Measurements from ENCODE around the gene DFFA. TPM values are rescaled to one million over a fixed set of nuclear protein-coding genes. Genes with fewer than 3 reads are reported as not detected.

The DFFA gene, protein sequence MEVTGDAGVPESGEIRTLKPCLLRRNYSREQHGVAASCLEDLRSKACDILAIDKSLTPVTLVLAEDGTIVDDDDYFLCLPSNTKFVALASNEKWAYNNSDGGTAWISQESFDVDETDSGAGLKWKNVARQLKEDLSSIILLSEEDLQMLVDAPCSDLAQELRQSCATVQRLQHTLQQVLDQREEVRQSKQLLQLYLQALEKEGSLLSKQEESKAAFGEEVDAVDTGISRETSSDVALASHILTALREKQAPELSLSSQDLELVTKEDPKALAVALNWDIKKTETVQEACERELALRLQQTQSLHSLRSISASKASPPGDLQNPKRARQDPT
- total RNA-seq = 31.6 TPM

DNA sequence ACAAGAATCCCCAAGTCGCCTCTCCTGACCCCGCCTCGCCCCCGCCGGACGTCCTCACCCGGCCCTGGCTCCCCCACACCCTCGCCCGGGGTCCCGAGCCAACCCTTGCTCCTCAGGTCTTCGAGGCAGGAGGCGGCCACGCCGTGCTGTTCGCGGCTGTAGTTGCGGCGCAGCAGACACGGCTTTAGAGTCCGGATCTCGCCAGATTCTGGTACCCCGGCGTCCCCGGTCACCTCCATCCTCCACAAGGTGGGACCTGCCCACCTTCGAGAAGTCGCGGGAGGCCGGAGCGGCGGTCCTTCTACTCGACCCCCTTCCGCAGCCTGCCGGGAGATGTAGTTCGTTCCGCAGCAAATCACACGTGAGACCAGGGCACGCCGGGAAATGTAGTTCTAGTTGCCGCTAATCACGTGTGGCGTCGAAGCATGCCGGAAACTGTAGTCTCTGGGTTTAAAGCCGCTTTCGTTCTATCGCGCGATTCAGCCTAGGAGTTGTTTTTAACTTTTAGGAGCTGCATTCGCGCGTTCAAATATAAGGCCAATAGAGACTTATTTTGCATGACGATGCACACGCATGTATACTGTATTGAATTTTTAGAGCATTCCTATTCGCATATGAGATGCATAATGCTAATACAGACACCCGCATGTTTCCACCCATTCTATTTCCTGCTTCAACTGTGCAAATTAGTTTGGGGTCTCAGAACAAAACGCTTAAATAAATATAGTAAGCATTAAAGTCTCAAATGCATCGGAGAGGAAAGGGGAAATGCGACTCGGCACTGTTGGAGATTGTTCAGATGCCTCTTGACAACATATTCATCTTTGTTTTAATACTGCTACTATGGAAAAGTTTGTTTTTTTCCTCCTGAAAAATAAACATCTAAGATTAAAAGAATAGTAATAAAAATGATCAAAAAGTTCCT lies at the start of gene DFFA:
Gene DFFA (minus strand): TSS at position 310 of the 925 bp plus-strand sequence. CDS start 71 bp downstream, at position 239.
- ATAC-seq = peak; percentile 88

DNA sequence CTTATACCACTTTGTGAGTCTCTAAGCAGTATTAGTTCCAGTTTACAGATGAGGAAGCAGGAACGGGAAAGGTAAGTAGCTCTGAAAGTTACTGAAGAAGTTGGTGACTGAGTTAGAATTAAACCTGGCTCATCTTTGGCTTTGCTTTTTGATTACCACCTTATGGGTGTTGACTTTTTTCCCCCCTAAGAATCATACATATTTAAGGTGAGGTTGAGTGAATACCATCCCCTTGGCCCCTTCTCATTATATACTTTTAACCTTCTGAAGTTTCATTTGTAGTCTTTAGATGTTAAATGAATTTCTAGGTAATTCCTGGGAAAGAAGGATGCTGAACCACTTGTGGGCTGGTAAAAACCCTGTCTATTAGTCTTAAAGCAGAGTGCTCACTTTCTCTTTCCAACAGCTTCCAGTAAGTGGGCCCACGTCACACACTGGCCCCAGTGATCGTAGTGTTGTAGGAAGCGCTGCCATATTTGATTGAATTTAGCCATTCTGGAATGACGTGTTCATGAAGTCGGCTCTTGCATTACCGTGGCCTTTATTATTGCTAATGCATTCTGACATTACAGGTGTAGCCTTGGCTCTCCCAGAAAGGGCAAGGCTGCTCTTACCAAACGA lies 49.3 kb upstream of the DFFA start:
- no peak for ATAC-seq

DNA sequence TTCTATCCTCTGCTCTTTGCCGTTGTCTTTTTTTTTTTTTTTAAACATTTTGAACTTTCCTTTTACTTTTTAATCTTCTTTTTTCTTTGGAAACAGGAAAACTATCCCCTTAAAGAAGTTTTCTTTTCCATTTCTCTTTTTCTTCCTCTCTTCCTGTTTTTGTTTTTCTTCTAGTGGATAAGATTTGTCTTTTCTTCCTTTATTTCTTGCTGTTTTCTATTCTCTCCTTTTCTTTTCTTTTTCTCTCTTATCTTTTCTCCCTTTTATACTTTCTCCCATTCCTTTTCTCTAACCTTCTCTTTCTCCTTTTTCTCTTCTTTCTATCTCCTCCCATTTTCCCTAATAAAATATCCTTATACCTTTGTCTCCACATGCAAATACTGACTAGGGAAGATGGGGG lies 48.6 kb upstream of the DFFA start:
- no peak for ATAC-seq

DNA sequence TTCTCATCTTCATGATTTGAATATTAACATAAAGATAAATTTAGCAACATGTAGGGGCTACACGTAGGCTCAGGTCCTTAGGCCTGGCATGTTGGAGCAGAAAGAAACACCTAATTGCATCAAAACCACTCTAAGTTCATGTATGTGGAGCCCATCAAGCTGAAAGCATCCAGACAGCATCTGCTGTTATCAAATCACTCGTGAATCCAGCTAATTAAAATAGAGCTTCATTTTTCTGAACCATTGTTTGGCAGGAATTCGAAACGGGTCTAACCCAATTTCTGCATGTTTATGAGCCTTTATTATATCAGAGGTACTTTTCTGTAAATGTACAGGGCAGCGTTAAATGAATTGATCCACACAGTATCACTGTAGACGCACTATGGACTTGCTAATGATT lies 48.2 kb upstream of the DFFA start:
- no peak for ATAC-seq

DNA sequence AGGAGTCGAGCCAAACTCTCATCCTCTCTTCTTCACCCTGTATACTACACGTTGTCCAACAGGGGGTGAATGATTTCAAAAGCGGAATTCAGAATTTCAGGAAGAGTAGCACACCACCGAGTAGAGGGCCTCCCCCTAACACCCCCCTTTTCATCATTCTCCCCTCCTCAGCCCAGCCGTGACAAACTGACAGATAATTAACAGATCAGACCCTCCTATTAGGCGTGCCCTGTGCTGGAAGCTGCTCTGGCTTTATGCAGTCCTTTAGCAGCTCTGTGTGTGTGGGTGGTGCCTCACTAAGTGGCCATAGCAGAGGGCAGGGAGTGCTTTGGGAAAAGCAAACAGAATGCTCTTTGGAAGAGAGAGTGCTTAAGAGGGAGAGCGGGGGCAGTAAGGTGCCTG lies 46.7 kb upstream of the DFFA start:
- no peak for ATAC-seq

DNA sequence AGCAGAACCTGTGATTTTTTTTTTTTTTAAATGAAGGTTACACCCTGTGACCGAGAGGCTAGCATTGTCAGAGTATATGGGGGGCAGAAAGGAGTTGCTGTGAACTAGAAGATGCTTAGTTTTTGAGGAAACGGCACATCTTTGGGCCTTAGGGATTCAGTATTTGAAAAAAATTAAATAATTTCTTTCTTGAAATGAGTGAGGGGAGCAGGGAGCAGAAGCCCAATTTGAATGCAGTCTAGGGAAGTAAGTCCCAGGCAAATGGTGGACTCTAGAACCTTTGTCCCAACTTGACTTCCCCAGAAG lies 45.3 kb upstream of the DFFA start:
- no peak for ATAC-seq

DNA sequence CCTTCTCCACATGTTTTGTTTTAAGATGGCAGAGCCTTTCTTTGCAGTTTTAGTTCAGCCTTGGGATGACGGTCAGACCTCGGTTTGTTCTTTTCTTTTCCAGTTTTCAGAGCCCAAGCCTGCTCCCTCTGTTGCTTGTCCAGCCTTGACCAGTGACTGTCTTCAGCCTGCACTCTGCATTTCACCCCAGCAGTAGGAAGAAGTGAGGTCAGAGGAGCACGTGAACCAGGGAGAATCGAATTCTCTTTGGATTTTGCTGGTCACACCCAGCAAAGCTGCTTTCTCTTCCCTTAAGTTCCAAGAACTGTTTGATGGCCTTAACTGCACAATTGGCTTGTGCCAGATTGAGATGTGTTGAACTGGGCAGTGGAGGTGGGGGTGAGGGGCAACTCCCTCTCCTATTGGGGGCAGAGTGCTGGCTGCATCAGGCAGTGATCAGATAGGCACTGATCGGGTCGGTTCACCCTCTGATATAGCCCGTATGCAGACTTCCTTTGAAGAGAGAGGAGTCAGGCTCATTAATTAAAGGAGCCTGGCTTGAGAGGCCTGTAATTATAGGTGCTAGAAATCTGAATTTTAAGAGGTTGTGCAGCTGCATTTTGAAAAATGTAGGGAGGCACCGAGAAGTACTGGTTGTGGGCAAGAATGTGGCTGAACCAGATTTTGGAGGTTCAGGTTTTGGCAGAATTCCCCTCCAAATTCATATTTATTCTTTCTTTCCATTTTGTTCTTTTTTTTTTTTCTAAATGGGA lies 44.8 kb upstream of the DFFA start:
- peak; percentile 25 for ATAC-seq

DNA sequence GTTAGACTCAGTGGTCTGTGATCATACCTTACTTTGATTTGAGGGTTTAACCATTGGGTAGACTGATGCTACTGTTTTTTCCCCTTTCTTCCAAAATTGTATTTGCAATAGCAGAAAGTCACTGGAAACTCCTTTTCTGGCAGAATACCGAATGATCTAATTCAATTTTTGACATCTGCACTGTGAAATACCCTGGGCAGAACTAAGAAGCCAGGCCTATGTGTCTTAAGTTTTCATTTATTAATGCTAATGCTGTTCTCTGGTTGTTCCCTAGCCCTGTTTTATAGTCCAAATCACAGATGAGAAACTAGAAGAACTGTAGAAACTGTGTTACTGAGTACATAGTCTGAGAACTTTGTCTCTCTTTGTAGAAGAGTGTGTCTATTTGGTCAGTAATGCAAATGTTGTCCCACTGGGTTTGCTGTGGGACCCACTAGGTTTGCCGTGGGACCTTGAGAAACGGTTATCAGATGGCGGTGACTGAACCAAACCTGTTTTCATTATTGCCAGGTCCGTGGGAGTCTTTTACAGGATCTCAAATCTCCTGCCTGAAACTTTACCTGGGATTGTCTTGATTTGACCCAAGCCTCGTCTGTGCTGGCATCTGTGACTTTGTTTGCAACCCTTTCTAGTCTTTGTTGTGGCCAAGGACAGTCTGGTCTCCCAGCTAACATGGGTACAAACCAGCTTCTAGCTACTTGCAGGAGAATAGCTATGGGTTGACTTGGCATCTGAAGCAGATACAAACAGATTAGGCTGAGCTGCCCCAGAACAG lies 43.8 kb upstream of the DFFA start:
- no peak for ATAC-seq

DNA sequence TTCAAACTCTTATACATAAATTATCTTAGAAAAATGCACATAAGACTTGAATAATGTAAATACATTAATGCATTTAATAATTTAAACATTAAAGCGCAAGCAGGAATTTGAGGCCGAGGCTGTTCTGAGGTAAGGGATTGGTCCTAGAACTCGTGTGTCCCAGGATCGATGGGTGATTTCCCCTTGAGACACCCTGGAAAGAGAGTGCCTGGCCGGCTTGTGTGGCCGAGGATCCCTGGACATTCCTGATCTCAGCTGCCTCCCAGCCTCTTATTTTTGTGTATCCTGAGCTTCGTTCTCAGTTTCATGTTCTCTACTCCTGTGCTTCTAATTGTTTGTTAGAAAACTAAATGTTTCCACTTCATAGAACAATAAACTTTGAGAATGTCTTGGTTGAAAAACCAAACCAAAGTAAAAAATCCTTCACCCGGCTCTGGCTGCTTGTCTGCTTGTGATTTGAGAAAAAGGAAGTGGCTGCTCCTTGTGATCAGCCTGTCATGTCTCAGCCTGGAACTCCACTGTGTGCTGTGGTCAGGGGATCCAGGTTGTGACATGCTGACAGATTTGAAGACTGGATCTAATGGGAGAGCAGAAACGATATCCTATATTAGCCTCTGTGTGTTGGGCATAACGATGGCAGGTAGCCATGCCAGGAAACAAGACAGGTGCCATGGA lies 43.1 kb upstream of the DFFA start:
- no peak for ATAC-seq

DNA sequence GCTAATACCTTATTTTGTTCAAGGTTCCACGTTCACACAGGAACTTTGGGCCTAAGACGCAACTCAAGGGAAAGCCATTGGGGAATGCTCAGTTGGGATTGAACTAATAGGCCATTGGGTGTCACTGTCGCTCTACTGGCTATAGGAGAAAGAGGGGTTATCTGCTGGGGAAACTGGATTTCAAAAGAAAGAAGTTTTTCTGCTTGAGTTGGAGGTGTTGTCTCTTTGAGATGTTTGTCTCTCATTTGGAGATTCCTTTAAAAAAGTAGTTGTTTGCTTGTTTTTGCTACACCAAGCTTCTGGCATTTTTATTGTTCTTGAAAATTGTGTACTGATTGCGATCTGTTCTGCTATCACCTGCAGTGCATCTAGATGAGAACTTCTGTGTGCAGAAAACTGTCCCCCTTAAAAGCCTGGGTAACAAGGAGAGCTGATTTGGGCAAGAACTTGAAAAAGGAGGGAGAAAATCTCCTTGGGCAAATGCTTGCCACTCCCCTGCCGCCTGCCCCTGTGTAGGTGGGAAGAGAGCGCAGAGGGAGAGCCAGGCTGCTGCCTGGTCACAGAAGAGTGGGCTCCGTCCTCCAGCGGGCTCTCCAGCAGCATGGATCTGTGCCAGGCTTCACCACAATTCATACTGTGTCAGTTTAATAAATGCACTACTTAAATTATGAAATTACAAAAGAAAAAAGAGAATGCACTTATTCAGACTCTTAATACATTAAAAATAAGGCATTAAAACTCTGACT lies 42.3 kb upstream of the DFFA start:
- ATAC-seq = no peak

DNA sequence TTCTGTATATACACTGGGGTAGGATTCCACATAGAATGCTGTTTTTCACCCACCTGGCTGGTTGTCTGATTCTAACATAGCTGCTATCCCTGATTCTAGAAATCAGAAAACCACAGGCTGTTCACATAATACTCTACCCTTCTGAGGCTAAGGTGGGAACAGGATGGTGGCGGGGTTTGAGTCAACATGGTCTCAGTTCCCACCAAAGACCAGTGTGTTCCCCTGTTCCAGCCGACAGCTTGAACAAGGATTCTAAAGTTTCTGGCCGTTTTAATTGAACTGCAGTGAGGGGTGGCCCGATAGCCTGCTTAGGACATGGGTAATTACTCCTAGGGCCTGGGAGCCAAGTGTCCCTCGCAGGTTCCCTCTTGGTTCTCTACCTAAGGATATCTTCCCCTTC lies 40.9 kb upstream of the DFFA start:
- no peak for ATAC-seq

DNA sequence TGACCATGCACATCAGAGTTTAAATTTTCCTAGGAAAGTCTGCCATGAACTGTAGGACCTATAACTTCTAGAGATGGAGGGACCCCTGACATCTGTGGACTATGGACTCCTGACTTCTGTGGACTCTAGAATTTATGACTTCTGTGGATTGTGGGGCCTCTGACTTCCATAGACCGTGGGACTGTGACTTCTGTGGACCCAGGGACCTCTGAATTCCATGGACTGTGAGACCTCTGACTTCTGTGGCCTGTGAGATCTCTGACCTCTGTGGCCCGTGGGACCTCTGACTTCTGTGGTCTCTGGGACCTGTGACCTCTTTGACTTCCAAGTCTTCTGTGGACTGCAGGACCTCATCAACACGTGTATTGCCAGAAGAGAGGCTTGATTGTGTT lies 39.2 kb upstream of the DFFA start:
- no peak for ATAC-seq

DNA sequence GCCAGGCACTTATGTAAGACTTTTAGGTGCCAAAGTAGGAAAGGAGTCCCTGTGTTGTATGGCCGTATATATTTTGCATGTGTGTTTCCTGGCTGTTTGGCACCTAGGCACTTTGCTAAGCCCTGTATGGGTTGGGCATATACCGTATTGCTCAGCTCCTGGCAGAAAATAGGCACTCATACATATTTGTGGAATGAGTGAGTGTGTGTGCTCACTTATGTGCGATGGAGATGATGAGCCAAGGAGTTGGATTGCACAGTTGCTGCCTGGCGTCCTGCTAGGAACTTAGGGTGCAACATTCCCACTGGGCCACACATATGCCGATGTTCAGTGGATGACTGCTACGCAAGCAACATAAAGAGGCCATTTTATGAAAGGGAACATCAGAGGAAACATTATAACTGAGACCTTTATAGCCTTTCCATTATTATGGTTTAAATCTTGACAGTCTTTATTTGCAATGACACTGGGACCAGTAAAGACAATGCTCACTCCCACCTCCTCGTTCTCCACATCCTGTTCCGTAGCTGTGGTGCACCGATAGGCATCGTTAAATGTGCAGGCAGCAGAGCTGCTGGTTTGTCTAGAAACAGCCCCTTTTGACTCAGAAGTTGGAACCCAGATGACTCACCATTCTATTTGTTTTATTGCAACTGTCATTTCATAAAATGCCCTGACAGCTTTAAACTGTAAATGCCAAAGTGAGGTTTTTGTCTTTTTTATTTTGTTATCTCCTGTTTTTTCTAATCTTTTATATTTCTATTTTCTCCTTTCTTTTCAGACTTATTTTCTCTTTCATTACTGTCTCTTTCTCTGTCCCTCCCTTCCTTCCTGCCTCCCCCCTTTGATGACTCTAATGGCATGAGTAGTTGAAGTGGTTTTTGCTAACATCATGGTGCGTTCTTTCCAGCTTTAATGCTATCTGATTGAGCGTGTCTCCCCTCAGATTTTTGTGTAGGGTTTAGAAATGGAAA lies 38.5 kb upstream of the DFFA start:
- ATAC-seq = peak; percentile 94

DNA sequence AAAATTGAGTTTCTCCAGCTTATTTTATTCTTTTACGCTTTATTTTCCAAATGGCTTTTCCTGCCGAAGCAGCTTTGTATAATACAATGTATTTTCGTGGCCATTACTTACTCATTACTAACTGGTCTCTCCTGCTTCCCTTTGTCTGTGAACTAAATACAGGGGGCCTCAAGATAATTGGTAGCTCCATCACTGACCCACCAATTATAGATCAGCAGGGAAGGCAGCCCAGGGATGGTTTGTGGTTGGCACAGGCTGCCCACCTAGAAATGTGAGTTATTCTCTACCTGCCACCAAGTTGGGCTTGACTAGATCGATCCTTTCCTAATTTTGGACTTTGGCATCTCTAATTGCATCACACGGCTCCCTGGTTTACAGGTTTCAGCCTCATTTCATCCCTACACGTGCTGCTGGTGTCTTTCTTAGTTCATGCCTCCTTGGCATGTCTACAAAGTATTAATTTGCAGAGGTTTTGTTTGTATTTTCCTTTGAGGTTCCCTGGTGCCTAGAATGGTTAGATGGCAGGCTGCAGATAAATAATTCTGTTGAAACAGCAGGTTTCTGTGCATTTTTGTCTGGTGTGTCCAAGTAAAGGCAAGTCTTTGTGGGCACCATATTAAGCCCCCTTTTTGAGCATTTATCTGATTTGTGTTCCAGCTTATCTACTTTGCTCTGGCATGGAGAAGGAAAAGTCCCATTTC lies 37.6 kb upstream of the DFFA start:
- ATAC-seq = no peak

DNA sequence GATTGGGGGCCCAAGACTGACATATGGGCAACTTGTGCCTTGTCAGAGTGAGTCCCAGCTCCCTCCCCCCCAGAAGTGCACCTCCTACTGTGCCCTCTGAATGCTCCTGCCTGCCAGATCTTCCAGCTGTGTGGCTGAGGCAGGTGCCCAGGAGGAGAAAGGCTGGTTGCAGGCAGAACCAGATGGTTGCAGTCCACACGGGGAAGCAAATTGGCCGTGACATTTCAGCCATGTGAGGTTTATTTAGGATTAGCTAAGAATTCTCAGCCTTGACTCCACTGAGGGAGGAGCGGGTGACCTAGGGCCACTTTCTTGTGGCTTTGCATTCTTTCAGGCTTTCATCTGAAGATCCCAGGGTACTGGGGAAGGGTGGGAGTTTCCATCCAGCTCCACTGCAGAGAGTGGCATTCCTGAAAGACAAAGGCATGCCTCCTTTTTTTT lies 36.2 kb upstream of the DFFA start:
- peak; percentile 19 for ATAC-seq

DNA sequence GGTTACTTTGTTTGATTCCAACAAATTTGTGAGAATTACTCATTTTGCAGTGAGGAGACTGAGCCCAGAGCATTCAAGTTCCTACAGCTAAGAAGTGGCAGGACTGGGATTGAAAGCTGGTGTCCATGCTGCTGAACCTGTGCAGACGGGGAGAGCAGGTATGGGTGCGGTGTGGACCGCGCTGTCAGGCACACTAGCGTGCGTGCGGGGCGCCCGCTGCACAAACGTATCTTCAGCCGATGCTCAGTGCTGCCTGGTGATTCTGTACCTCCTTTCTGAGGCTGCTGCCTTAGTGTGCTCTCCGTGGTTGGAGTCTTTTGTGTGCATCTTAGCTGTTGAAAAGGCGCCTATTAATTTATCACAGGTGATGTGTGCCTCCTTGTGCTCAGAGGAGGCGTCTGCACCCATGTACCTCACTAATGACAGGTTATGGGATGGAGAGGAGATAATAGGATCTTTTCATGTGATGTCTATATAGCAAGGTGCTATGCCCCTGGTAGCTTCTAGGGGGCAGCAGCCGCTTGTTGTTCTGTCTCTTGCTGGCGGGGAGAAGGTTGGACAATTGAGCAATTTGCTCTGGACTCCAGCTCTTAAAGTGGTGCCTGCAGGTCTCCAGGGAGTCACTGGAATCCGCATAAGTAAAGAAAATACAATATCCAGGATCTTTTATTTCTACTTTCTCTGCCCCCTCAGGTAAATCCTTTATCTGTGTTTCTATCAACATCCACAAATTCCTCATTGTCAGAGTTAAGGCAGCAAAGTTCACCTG lies 35.0 kb upstream of the DFFA start:
- ATAC-seq = peak; percentile 68

DNA sequence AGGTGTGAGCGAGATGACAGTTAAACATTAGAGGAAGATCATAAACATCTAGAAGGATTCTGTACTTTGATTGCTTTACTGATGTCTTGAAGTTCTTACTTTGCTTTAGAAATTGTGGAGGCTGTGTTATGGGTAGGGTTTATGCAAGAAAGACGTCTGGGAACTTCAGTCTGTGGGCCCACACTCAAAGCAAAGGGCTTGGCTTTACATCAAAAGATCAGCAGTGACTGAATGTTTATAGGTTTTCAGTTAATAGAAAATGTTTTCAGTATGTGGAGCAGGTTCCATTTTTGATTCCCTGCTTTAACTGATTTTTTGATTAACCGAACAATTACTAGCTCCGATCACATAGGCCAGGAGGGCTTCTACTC lies 34.3 kb upstream of the DFFA start:
- no peak for ATAC-seq

Data from esophagus mucosa (tissue), 1 donor.